Epithelial cell of esophagus (primary cell): ENCODE data around the gene LMO1.

Source experiments
- DNase-seq: peaks from one replicate; pipeline ENCODE4 v3.0.0; 2010; ENCODE audit warnings: low read depth
- H3K4me3 ChIP-seq: 2 replicates; pipeline ENCODE4 v1.5.1; 2011; ENCODE audit warnings: mild to moderate bottlenecking, low read length, control low read depth
- TF ChIP-seq, protein P1 (sequence below): IDR thresholded peaks from 2 replicates; pipeline ENCODE4 v1.5.1; 2011; ENCODE audit warnings: low read depth, mild to moderate bottlenecking, low read length, control low read depth, inconsistent platforms; ENCODE audit not compliant: insufficient read depth; ENCODE audit errors: missing control alignments

LMO1 gene

GRCh38 chr11:8301622-8302021 is 37.9 kb upstream of the LMO1 start:
- DNase-seq: no peak
- TF ChIP-seq, protein P1, sequence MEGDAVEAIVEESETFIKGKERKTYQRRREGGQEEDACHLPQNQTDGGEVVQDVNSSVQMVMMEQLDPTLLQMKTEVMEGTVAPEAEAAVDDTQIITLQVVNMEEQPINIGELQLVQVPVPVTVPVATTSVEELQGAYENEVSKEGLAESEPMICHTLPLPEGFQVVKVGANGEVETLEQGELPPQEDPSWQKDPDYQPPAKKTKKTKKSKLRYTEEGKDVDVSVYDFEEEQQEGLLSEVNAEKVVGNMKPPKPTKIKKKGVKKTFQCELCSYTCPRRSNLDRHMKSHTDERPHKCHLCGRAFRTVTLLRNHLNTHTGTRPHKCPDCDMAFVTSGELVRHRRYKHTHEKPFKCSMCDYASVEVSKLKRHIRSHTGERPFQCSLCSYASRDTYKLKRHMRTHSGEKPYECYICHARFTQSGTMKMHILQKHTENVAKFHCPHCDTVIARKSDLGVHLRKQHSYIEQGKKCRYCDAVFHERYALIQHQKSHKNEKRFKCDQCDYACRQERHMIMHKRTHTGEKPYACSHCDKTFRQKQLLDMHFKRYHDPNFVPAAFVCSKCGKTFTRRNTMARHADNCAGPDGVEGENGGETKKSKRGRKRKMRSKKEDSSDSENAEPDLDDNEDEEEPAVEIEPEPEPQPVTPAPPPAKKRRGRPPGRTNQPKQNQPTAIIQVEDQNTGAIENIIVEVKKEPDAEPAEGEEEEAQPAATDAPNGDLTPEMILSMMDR: no peak
- H3K4me3 ChIP-seq: no peak overlapping the region

DNA sequence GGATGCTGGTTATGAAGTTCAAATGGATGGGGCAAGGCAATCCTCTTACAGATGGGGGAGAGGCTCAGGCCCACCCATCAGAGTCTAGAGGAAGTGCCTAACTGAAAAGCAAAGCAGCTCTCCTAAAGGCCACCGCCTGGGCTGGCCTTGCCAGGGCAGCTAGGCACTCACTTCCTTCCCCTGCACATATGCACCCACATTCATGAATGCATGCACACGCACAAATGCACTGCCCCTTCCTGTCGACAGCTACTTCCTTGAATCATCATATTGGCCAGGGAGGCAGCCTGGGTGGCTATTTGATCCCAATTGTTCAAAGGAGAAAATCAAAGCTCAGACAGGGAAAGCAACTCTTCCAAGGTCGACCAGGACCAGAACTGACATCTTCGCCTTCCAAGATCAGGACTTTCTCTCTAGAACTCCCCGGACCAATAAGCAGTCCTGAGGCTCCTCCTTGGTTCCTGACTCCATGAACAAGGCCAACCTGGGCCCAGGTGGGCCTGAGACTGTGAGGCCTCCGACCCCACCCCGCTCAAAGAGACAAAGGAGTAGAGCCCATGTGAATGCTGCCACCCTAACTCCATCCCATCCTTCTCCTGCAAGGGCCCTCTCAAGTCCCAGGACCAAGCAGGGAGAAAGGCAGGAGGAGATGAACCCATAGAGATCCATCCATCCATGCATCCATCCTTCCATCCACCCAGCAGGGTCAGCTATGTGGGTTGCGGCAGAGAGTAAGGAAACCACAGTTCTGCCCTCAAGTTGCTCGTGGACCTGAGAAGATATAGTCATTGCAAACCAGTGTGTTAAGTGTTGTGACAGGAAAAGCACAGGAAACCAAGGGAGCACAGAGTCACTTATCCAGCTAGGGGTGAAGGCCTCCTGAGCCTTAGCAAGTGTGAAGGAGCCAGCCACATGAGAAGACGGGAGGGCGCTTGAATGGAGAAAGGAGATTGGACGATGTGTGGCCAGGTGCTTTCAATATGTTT is 35.4 kb upstream of the LMO1 start:
- DNase-seq: no peak
- TF ChIP-seq, protein P1: no peak
- H3K4me3 ChIP-seq: no peak overlapping the region

DNA sequence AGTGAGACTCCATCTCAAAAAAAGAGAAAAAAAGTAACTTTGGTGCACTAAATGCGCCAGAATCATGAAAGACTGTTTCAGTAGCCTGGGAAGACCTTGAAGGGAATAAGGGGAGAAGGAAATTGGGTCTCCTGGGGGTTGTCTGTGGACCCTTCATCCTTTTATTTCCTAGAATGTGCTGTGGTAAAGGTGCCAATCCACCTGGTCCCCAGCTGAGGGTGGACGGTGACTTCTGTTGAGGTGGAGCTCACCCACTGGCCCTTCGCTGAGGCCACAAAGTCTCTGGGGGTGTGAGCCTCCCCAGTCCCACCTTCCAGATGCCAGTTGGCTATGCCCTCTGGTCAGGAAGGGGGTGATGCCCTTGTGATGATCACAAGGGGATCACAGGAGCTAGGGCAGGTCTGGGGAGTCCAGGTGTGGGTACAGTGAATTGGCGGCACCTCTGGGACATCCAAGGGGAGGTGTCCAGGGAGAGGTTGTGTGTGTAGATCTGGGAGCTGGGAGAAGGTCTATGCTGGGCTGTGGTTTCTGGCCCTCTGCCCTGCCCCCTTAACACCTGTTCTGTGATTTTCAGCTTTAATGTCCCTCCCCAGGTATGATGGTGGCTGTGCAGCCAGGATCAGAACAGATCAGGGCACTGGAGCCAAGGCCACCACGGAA is 34.2 kb upstream of the LMO1 start:
- TF ChIP-seq, protein P1: no peak
- no peak for DNase-seq
- no peak overlapping the region for H3K4me3 ChIP-seq

DNA sequence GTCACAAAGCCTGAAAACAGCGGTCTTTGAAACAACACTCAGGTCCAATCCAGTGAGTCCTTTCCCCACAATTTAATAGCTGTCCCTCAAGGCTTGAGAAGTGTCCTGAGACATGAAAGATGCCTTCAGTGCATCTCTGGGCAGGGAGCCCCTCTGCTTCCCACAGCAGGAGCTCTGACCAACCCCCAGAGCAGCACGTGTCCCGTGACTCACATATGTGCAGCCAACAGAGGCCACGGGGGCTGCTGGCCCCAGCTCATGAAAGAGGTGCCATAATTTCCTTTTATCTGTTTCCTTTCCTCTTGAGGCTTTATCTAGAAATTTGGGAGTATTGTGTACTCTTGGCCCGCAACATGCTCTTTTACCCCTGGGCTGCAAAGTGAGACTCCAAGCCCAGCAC is 33.2 kb upstream of the LMO1 start:
- DNase-seq: no peak
- TF ChIP-seq, protein P1: no peak
- no peak overlapping the region for H3K4me3 ChIP-seq

- TF ChIP-seq, protein P1: no peak
- DNase-seq: no peak
These were observed 32.5 kb upstream of the LMO1 start for GRCh38 chr11:8296038-8296649.

DNA sequence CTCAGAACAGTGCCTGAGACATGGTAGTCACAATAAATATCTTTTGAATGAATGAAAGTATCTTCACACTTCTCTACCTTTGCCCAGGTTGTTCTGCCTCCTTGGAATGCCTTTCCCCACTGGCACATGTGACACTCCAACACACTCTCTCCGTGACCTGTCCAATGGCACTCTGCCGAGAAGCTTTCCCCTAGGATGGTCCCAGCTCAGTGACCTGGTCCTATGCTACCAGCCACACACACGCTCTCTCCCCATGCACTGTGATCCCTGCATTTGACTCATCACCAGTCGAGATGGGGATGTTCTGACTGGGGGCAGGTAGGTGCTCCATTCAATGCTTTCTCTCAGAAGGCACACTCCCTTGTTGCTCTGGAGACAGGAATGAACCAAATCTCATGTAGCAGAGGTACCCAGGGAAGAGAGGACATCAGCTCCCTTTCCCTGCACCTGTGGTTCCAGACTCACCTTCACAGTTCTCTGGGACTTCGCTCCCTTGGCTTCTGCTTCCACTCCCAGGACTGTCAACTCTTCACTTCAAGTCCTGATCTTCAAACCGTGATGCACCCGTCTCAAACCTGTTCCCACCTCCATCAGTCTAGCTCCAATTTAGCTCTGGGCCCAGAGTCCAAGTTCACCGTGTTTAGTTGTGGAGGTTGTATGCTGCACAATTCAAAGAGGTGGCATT is 30.7 kb upstream of the LMO1 start:
- TF ChIP-seq, protein P1: no peak
- no peak overlapping the region for H3K4me3 ChIP-seq
- DNase-seq: no peak

More at GRCh38 chr11:8296038-8296649, 32.5 kb upstream of the LMO1 start:
- H3K4me3 ChIP-seq: no peak overlapping the region
